ENCODE results near the gene RDX. TPM values are rescaled to one million over a fixed set of nuclear protein-coding genes. Genes with fewer than 3 reads are reported as not detected.
"Not testable (repeated sequence)": the region's sequence is repeated elsewhere in the genome, so short reads cannot be mapped to it uniquely, and the experiment has no call there.

The RDX gene
- polyA plus RNA-seq, 1 donor, result 51.6 TPM

DNA sequence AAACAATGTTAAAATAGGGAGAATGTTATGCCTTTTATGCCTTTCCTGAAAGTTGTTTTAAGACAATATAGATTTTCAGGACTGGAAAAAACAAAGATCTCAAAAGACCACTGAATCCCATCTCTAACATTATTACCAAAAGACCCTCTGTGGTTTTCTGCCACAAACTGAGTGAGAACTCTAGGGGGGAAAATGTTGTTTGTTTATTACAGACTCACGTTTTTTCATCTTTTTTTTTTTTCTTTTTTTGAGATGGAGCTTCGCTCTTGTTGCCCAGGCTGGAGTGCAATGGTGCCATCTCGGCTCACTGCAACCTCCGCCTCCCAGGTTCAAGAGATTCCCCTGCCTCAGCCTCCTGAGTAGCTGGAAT, 9.6 kb upstream of the RDX start:
- DNase-seq; H3K36me3 ChIP-seq (ENCODE audit: control insufficient read depth, insufficient read depth, low read length); H3K4me3 ChIP-seq (ENCODE audit: low read length); H3K9me3 ChIP-seq (ENCODE audit: control insufficient read depth, low read depth, low read length); H3K4me1 ChIP-seq (ENCODE audit: control insufficient read depth, insufficient read depth, low read length): not testable (repeated sequence)
- H3K27me3 ChIP-seq (ENCODE audit: control insufficient read depth, insufficient read depth, low read length), result peaks cover 14% of the 10 kb centered on the region
- no CpG with 5 or more reads among the region's 4 CpGs for WGBS (ENCODE audit: insufficient coverage, low lambda C conversion rate)
- H3K27ac ChIP-seq (ENCODE audit: low read length), result peak overlapping the region; percentile 19

DNA sequence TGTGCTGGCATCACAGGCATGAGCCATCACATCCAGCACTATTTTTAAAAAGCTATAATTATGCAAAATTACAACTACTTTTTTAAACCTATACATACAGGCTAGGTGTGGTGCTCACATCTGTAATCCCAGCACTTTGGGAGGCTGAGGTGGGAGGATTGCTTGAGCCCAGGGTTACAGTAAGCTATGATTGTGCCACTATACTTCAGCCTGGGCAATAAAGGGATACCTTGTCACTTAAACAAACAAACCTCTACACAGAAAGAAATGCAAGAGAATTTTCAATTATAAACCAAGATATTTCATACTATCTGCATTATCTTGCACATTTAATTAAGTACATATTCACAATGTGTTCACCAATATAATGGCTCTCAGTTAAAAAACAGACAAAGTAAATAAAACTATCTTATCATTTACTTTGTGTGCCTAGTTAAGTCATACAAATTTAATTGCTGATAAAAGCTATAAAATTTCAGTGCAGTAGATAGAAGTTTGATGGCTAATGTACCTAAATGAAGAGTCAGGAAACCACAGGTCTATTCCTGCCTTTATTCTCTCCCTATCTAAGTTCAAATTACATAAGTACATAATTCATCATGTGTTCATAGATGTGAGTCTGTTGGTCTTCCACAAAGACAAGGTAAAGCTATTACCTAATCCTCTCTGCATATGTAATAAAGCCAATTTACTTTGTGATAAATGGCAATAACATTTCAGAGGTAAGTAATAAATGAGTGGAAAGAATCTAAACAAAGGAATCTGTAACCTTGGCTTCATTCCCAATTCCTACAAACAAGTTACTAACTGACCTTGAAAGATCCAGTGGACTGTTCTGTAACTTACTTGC, 9.0 kb upstream of the RDX start:
- no peaks in the 10 kb centered on the region for H3K4me1 ChIP-seq (ENCODE audit: control insufficient read depth, insufficient read depth, low read length)
- no peaks in the 10 kb centered on the region for H3K36me3 ChIP-seq (ENCODE audit: control insufficient read depth, insufficient read depth, low read length)
- peaks cover 7% of the 10 kb centered on the region for H3K9me3 ChIP-seq (ENCODE audit: control insufficient read depth, low read depth, low read length)
- peaks cover 14% of the 10 kb centered on the region for H3K27me3 ChIP-seq (ENCODE audit: control insufficient read depth, insufficient read depth, low read length)
- DNase-seq, result peak; percentile 69 to 89
- peak overlapping the region; percentile 19 for H3K27ac ChIP-seq (ENCODE audit: low read length)
- H3K4me3 ChIP-seq (ENCODE audit: low read length), result no peak overlapping the region

DNA sequence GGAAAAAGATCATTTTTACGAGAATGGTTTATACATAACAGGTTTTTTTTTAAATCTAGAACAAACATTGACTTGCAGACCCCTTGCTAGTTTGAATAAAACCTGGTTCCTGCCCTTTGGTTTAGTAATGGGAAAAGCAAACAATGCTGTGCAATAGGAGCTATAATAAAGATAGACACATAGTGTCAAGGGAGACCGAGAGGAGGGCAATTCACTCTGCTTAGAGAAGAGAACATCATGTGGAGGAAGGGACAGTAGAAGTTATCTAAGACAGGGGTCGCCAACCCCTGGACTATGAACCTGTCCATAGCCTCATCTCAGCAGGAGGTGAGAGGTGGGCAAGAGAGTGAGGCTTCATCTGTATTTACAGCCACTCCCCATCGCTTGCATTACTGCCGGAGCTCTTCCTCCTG, 7.0 kb upstream of the RDX start:
- Histone ChIP-seq H3K9me3 (ENCODE audit: control insufficient read depth, low read depth, low read length) (peaks cover 7% of the 10 kb centered on the region), H3K27me3 (ENCODE audit: control insufficient read depth, insufficient read depth, low read length) (peaks cover 8% of the 10 kb centered on the region), H3K36me3 (ENCODE audit: control insufficient read depth, insufficient read depth, low read length) (no peaks in the 10 kb centered on the region), H3K4me1 (ENCODE audit: control insufficient read depth, insufficient read depth, low read length) (peaks cover under 1% of the 10 kb centered on the region), H3K4me3 (ENCODE audit: low read length) (no peak overlapping the region), H3K27ac (ENCODE audit: low read length) (peak overlapping the region; percentile 53)
- DNase-seq, result peak; percentile 64 to 83
- no CpG with 5 or more reads among the region's 5 CpGs for WGBS (ENCODE audit: insufficient coverage, low lambda C conversion rate)

DNA sequence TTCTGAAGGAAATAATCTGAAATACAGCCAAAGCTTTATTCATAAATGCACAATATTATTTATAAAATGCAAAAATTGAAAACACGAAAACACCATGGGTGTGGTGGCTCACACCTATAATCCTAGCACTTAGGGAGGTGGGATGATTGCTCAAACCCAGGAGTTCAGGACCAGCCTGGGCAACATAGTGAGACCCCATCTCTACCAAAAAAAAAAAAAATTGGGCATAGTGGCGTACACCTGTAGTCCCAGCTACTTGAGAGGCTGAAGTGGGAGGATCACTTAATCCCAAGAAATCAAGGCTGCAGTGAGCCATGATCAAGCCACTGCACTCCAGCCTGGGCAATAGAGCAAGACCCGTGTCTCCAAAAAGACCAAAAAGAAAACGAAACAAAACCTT, 5.2 kb upstream of the RDX start:
- Histone ChIP-seq H3K27me3 (ENCODE audit: control insufficient read depth, insufficient read depth, low read length) (peaks cover 2% of the 10 kb centered on the region), H3K4me3 (ENCODE audit: low read length) (no peak overlapping the region), H3K36me3 (ENCODE audit: control insufficient read depth, insufficient read depth, low read length) (no peaks in the 10 kb centered on the region), H3K27ac (ENCODE audit: low read length) (no peak overlapping the region), H3K4me1 (ENCODE audit: control insufficient read depth, insufficient read depth, low read length) (peaks cover 13% of the 10 kb centered on the region), H3K9me3 (ENCODE audit: control insufficient read depth, low read depth, low read length) (peaks cover 7% of the 10 kb centered on the region)
- 100% methylated on average over 1 of the region's 4 CpGs for WGBS (ENCODE audit: insufficient coverage, low lambda C conversion rate)
- no peak for DNase-seq

DNA sequence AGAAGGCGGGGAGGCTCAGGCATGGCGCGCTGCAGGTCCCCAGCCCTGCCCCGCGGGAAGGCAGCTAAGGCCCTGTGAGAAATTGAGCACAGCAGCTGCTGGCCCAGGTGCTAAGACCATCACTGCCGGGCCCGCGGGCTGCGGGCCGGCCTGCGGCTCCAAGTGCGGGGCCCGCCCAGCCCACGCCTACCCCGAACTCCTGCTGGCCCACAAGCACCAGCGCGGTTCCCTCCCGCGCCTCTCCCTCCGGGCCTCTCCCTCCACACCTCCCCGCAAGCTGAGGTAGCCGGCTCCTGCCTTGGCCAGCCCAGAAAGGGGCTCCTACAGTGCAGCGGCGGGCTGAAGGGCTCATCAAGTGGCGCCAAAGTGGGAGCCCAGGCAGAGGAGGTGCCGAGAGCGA, 4.6 kb upstream of the RDX start:
- no peak overlapping the region for H3K4me3 ChIP-seq (ENCODE audit: low read length)
- H3K36me3 ChIP-seq (ENCODE audit: control insufficient read depth, insufficient read depth, low read length), result no peaks in the 10 kb centered on the region
- peaks cover 13% of the 10 kb centered on the region for H3K4me1 ChIP-seq (ENCODE audit: control insufficient read depth, insufficient read depth, low read length)
- no peak for DNase-seq
- H3K27me3 ChIP-seq (ENCODE audit: control insufficient read depth, insufficient read depth, low read length), result peaks cover 2% of the 10 kb centered on the region
- no CpG with 5 or more reads among the region's 27 CpGs for WGBS (ENCODE audit: insufficient coverage, low lambda C conversion rate)
- no peak overlapping the region for H3K27ac ChIP-seq (ENCODE audit: low read length)
- H3K9me3 ChIP-seq (ENCODE audit: control insufficient read depth, low read depth, low read length), result peaks cover 7% of the 10 kb centered on the region

DNA sequence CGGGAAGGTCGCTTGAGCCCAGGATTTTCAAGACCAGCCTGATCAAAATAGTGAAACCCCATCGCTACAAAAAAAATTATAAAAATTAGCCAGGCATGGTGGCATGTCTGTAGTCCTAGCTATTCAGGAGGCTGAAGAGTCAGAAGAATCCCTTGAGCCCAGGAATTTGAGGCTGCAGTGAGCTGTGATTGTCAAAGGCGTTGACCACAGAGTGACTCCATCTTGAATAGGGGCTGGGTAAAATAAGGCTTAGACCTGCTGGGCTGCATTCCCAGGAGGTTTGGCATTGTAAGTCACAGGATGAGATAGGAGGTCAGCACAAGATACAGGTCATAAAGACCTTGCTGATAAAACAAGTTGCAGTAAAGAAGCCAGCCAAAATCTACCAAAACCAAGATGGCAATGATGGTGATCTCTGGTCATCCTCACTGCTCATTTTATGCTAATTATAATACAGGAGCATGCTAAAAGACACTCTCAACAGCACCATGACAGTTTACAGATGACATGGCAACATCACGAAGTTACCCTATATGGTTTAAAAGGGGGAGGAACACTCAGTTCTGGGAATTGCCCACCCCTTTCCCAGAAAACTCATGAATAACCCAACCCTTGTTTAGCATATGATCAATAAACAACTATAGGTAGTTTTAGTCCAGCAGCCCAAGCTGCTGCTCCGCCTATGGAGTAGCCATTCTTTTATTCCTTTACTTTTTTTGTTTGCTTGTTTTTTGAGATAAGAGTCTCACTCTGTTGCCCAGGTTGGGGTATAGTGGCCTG, 2.8 kb upstream of the RDX start:
- 100% methylated on average over 1 of the region's 6 CpGs for WGBS (ENCODE audit: insufficient coverage, low lambda C conversion rate)
- DNase-seq, result no peak
- Histone ChIP-seq H3K27me3 (ENCODE audit: control insufficient read depth, insufficient read depth, low read length) (peaks cover 2% of the 10 kb centered on the region), H3K36me3 (ENCODE audit: control insufficient read depth, insufficient read depth, low read length) (no peaks in the 10 kb centered on the region), H3K9me3 (ENCODE audit: control insufficient read depth, low read depth, low read length) (peaks cover 7% of the 10 kb centered on the region), H3K4me3 (ENCODE audit: low read length) (no peak overlapping the region), H3K4me1 (ENCODE audit: control insufficient read depth, insufficient read depth, low read length) (peaks cover 13% of the 10 kb centered on the region), H3K27ac (ENCODE audit: low read length) (no peak overlapping the region)

DNA sequence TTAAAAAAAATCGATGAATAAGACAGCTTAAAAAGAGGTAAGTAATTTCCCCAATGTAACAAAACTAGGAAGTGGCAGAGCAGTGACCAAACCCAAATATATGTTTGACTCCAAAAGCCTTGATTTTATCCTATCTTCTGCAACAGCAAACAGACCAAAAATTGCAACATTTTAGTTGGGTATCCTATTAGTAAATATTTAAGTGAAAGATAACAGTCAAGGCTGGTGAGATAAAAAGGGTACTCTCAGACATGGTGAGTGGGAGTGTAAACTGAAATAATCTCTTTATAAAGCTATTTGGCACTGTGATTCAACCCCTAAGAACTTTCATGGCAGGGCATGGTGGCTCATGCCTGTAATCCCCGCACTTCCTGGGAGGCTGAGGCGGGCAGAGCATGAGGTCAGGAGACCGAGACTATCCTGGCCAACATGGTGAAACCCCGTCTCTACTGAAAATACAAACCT, 1.9 kb upstream of the RDX start:
- Histone ChIP-seq H3K27ac (ENCODE audit: low read length) (no peak overlapping the region), H3K36me3 (ENCODE audit: control insufficient read depth, insufficient read depth, low read length) (no peaks in the 10 kb centered on the region), H3K4me3 (ENCODE audit: low read length) (no peak overlapping the region), H3K27me3 (ENCODE audit: control insufficient read depth, insufficient read depth, low read length) (peaks cover 2% of the 10 kb centered on the region), H3K4me1 (ENCODE audit: control insufficient read depth, insufficient read depth, low read length) (peaks cover 16% of the 10 kb centered on the region), H3K9me3 (ENCODE audit: control insufficient read depth, low read depth, low read length) (peaks cover 7% of the 10 kb centered on the region)
- 67% methylated on average over 1 of the region's 5 CpGs for WGBS (ENCODE audit: insufficient coverage, low lambda C conversion rate)
- DNase-seq, result no peak

DNA sequence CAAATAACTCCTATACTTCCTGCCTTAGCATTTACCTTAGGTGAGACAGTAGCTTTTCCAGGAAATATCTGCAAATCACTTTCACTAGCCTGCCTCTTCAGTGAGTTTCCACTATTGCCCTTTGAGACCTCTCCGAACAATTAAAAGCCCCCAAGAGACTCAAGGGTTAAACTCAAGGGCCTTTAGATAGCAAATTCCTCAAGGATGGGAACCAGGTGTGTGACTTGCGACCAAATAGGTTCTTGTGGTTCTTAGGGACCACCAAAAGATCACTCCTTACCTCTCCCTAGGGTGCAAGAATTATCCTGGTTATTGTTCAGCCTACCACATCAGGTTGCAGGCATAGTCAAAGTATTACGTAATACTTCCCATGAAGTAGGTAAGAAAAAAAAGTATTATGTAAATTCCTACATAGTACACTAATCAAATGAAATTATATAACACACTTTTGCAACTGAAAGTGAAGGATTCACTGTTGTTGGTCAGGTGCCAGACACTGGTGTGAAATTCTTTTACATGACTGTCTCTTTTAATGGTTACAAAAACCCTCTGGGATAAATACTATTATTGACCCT, 1.4 kb upstream of the RDX start:
- H3K27ac ChIP-seq (ENCODE audit: low read length), result no peak overlapping the region

DNA sequence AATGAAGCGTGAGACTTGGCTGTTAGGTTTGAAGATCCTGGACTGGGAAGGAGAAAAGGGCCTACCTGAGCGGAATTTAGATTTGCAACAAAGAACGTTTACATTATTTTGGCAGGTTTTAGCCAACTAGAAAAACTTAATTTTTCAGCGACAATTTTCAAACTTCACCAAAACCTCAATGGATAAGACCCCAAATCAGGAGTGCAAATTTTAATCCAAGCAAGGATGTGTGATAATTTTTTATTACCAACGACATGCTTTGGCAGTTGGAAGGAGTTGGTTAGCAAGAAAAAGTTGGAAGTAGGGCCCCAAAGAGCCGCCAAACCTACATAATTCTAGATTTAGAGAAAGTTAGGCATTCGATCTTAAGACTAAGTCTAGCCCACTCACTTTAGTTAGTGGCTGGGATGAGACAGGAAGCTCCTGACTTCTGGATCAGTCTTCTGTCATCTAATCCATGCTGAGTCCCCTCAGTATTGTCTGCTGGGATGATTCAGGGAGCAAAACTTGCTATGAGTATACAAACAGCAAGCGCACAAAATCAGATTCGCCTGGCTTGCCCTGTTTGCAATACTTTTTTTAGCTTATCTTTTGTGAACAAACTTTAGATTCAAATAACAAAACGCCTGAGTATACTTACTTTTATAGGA, 787 bp upstream of the RDX start:
- peaks cover 7% of the 10 kb centered on the region for H3K9me3 ChIP-seq (ENCODE audit: control insufficient read depth, low read depth, low read length)
- H3K4me1 ChIP-seq (ENCODE audit: control insufficient read depth, insufficient read depth, low read length), result peaks cover 19% of the 10 kb centered on the region
- peak overlapping the region; percentile 26 for H3K27ac ChIP-seq (ENCODE audit: low read length)
- peaks cover 2% of the 10 kb centered on the region for H3K27me3 ChIP-seq (ENCODE audit: control insufficient read depth, insufficient read depth, low read length)
- no peaks in the 10 kb centered on the region for H3K36me3 ChIP-seq (ENCODE audit: control insufficient read depth, insufficient read depth, low read length)
- peak overlapping the region; percentile 33 for H3K4me3 ChIP-seq (ENCODE audit: low read length)
- WGBS (ENCODE audit: insufficient coverage, low lambda C conversion rate), result 40% methylated on average over 3 of the region's 10 CpGs
- no peak for DNase-seq

More for the DNA sequence above, 1.4 kb upstream of the RDX start:
- Histone ChIP-seq H3K4me3 (ENCODE audit: low read length) (no peak overlapping the region), H3K4me1 (ENCODE audit: control insufficient read depth, insufficient read depth, low read length) (peaks cover 19% of the 10 kb centered on the region), H3K36me3 (ENCODE audit: control insufficient read depth, insufficient read depth, low read length) (no peaks in the 10 kb centered on the region), H3K9me3 (ENCODE audit: control insufficient read depth, low read depth, low read length) (peaks cover 7% of the 10 kb centered on the region), H3K27me3 (ENCODE audit: control insufficient read depth, insufficient read depth, low read length) (peaks cover 2% of the 10 kb centered on the region)
- WGBS (ENCODE audit: insufficient coverage, low lambda C conversion rate), result 20% methylated on average over 1 of the region's 3 CpGs
- no peak for DNase-seq
